ENCODE data around the gene PID1. TPM values are rescaled to one million over a fixed set of nuclear protein-coding genes. Genes with fewer than 3 reads are reported as not detected.

The PID1 gene
- total and polyA plus RNA-seq, 4 donors: 17.0 to 45.7 (median 30.0) TPM

- H3K27me3 ChIP-seq (ENCODE audit: control insufficient read depth in 3 of 3, insufficient read depth in 3 of 3, low read length in 2 of 3): no peaks in the 10 kb centered on the region
- no peak overlapping the region for H3K27ac ChIP-seq (ENCODE audit: low read depth in 1 of 2, low read length in 1 of 2)
- 68 to 75% methylated on average over 4 of the region's 4 CpGs for WGBS, 2 donors
- DNase-seq (no peak), ATAC-seq (ENCODE audit: insufficient read depth, low FRiP score) (no peak)
- TF ChIP-seq, protein P1, sequence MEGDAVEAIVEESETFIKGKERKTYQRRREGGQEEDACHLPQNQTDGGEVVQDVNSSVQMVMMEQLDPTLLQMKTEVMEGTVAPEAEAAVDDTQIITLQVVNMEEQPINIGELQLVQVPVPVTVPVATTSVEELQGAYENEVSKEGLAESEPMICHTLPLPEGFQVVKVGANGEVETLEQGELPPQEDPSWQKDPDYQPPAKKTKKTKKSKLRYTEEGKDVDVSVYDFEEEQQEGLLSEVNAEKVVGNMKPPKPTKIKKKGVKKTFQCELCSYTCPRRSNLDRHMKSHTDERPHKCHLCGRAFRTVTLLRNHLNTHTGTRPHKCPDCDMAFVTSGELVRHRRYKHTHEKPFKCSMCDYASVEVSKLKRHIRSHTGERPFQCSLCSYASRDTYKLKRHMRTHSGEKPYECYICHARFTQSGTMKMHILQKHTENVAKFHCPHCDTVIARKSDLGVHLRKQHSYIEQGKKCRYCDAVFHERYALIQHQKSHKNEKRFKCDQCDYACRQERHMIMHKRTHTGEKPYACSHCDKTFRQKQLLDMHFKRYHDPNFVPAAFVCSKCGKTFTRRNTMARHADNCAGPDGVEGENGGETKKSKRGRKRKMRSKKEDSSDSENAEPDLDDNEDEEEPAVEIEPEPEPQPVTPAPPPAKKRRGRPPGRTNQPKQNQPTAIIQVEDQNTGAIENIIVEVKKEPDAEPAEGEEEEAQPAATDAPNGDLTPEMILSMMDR (IDR thresholded peaks at IDR 0.05; ENCODE audit: control extremely low read depth, extremely low read depth): no peak
- no peaks in the 10 kb centered on the region for H3K36me3 ChIP-seq (ENCODE audit: control insufficient read depth in 4 of 4, insufficient read depth in 4 of 4, low read length in 4 of 4)
- H3K4me3 ChIP-seq: no peak overlapping the region
- H3K4me1 ChIP-seq (ENCODE audit: control insufficient read depth in 5 of 5, insufficient read depth in 5 of 5, low read length in 5 of 5): no peaks in the 10 kb centered on the region
- no peaks in the 10 kb centered on the region for H3K9me3 ChIP-seq (ENCODE audit: control insufficient read depth in 4 of 4, insufficient read depth in 3 of 4, low read length in 3 of 4)
- H3K9ac ChIP-seq (ENCODE audit: insufficient read depth in 1 of 2, low read length in 2 of 2): no peak overlapping the region
Observed at GRCh38 chr2:229037621-229038020, 233.5 kb downstream of the PID1 start.

DNA sequence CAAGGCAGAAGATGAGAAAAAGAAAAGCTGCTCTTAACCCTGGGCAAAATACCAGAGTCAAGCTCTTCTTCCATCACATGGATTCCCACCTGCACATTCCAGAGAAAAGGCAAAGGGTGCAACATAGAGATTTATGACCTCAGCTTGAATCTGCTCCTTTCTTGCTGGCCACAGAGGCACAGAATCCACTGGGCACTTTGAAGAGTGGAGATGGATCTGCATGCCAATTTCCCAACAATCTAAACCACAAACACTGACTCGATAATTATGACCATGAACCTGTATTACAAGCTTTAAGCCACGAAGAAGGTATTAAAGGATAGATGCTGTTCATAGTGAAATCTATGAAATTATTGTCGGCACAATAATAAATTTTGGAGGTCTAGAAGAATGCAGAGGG, 237.3 kb downstream of the PID1 start:
- TF ChIP-seq, protein P1 (IDR thresholded peaks at IDR 0.05; ENCODE audit: control extremely low read depth, extremely low read depth): no peak
- Histone ChIP-seq H3K4me3 (no peak overlapping the region), H3K36me3 (ENCODE audit: control insufficient read depth in 4 of 4, insufficient read depth in 4 of 4, low read length in 4 of 4) (no peaks in the 10 kb centered on the region), H3K27ac (ENCODE audit: low read depth in 1 of 2, low read length in 1 of 2) (no peak overlapping the region), H3K9me3 (ENCODE audit: control insufficient read depth in 4 of 4, insufficient read depth in 3 of 4, low read length in 3 of 4) (no peaks in the 10 kb centered on the region), H3K9ac (ENCODE audit: insufficient read depth in 1 of 2, low read length in 2 of 2) (no peak overlapping the region), H3K27me3 (ENCODE audit: control insufficient read depth in 3 of 3, insufficient read depth in 3 of 3, low read length in 2 of 3) (no peaks in the 10 kb centered on the region), H3K4me1 (ENCODE audit: control insufficient read depth in 5 of 5, insufficient read depth in 5 of 5, low read length in 5 of 5) (no peaks in the 10 kb centered on the region)
- 81 to 87% methylated on average over 3 of the region's 3 CpGs for WGBS, 2 donors
- ATAC-seq (ENCODE audit: insufficient read depth, low FRiP score) (no peak), DNase-seq (no peak)

GRCh38 chr2:229032608-229033234, 238.4 kb downstream of the PID1 start:
- WGBS, 2 donors: 91 to 96% methylated on average over 9 of the region's 9 CpGs
- ATAC-seq (ENCODE audit: insufficient read depth, low FRiP score): no peak
- TF ChIP-seq, protein P1 (IDR thresholded peaks at IDR 0.05; ENCODE audit: control extremely low read depth, extremely low read depth): no peak

More at GRCh38 chr2:229032608-229033234, 238.4 kb downstream of the PID1 start:
- Histone ChIP-seq H3K9me3 (ENCODE audit: control insufficient read depth in 4 of 4, insufficient read depth in 3 of 4, low read length in 3 of 4) (peaks cover 0 to 2% (median under 1%) of the 10 kb centered on the region in 4 donors), H3K27ac (ENCODE audit: low read depth in 1 of 2, low read length in 1 of 2) (no peak overlapping the region), H3K4me1 (ENCODE audit: control insufficient read depth in 5 of 5, insufficient read depth in 5 of 5, low read length in 5 of 5) (no peaks in the 10 kb centered on the region), H3K27me3 (ENCODE audit: control insufficient read depth in 3 of 3, insufficient read depth in 3 of 3, low read length in 2 of 3) (no peaks in the 10 kb centered on the region), H3K4me3 (no peak overlapping the region), H3K36me3 (ENCODE audit: control insufficient read depth in 4 of 4, insufficient read depth in 4 of 4, low read length in 4 of 4) (peaks cover 0 to under 1% (median 0%) of the 10 kb centered on the region in 4 donors), H3K9ac (ENCODE audit: insufficient read depth in 1 of 2, low read length in 2 of 2) (no peak overlapping the region)
- no peak for DNase-seq
